ENCODE measurements around the gene PPME1. TPM values are rescaled to one million over a fixed set of nuclear protein-coding genes. Genes with fewer than 3 reads are reported as not detected.

The PPME1 gene
- total and polyA plus RNA-seq, 9 of the 15 experiments (the other 6 are each of a cell fraction or from before 2014, with no cell fraction given), result 9.8 to 81.7 (median 37.6) TPM

DNA sequence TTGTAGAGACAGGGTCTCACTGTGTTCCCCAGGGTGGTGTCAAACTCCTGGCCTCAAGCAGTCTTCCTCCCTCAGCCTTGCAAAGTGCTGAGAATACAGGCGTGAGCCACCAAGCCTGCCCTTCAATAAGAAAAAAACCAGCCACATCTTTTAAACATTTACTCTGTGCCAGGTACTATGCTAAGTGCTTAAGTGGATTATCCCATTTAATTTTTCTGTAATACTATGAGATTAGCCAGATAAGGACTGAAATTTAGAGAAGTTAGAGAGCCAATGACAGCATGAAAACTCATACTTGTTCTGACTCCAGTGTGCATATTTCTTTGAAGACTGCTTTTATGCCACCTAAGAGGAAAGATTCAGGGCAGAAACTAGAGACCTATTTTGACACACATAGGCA, 35.7 kb downstream of the PPME1 start:
- Histone ChIP-seq H3K9me1 (ENCODE audit: control insufficient read depth, insufficient read depth, low read length) (no peaks in the 10 kb centered on the region), H3K4me2 (ENCODE audit: insufficient read depth, low read length) (no peak overlapping the region), H2AFZ (ENCODE audit: low read depth, low read length) (no peak overlapping the region), H3K27ac (ENCODE audit: extremely low read depth, low read depth, low read length) (no peak overlapping the region), H3K9ac (ENCODE audit: insufficient read depth in 1 of 2, low read depth in 2 of 2, low read length in 2 of 2) (no peak overlapping the region), H3K79me2 (ENCODE audit: control insufficient read depth, insufficient read depth, low read length) (0 out of 3 replicates have a peak, but pooled peaks cover 6% of the 10 kb centered on the region), H4K20me1 (replicated peaks; ENCODE audit: control insufficient read depth, insufficient read depth, low read length) (no peaks in the 10 kb centered on the region), H3K9me3 (replicated peaks; ENCODE audit: control insufficient read depth, insufficient read depth, low read depth, low read length) (no peaks in the 10 kb centered on the region), H3K27me3 (ENCODE audit: control insufficient read depth in 2 of 2, insufficient read depth in 2 of 2, low read length in 2 of 2) (no peaks in the 10 kb centered on the region), H3K4me1 (replicated peaks in 1 of 2; ENCODE audit: control insufficient read depth in 2 of 2, insufficient read depth in 2 of 2, low read length in 2 of 2) (peaks cover 0 to 4% of the 10 kb centered on the region in 2 experiments; a peak in 2 of 5 replicates), H3K4me3 (no peak overlapping the region), H3K36me3 (ENCODE audit: control insufficient read depth, insufficient read depth, low read length) (peaks cover 76% of the 10 kb centered on the region)
- no TSS peak for BruUV-seq (replicated peaks)
- no peak for ATAC-seq
- FAIRE-seq, result no peak
- CTCF ChIA-PET (ENCODE audit: low intra/inter-chr PET ratio), result no interaction called here
- WGBS (ENCODE audit: insufficient coverage, low coverage, missing lambda C conversion rate), result 96% methylated on average over 1 of the region's 1 CpG
- in situ Hi-C loops (cut with MboI) (no loop called here), intact Hi-C loops (cut with micrococcal nuclease) (no loop called here)
- no peak for DNase-seq (ENCODE audit: extremely low read depth in 1 of 4, low spot score in 3 of 4)
- no peak for TF ChIP-seq THRAP3 (IDR thresholded peaks at IDR 0.05; ENCODE audit: borderline replicate concordance)
- TF ChIP-seq PTTG1 (tag; IDR thresholded peaks at IDR 0.05; ENCODE audit: low read depth), result no peak
- TF ChIP-seq ARID2 (IDR thresholded peaks at IDR 0.05), result no peak
- TF ChIP-seq, protein P1, sequence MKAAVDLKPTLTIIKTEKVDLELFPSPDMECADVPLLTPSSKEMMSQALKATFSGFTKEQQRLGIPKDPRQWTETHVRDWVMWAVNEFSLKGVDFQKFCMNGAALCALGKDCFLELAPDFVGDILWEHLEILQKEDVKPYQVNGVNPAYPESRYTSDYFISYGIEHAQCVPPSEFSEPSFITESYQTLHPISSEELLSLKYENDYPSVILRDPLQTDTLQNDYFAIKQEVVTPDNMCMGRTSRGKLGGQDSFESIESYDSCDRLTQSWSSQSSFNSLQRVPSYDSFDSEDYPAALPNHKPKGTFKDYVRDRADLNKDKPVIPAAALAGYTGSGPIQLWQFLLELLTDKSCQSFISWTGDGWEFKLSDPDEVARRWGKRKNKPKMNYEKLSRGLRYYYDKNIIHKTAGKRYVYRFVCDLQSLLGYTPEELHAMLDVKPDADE (conservative IDR thresholded peaks at IDR 0.05; ENCODE audit: control insufficient read depth, low read depth, low read length), result no peak
- no peak for TF ChIP-seq RBM25 (IDR thresholded peaks at IDR 0.05; ENCODE audit: low read depth, low read length, severe bottlenecking)
- TF ChIP-seq SMAD1 (IDR thresholded peaks at IDR 0.05; ENCODE audit: low read depth, low read length, partially characterized antibody), result no peak
- TF ChIP-seq ZNF586 (CRISPR knock-in tag; conservative IDR thresholded peaks at IDR 0.05), result no peak
- no peak for TF ChIP-seq BRCA1 (IDR thresholded peaks at IDR 0.05)
- TF ChIP-seq BRCA1 (CRISPR knock-in tag; IDR thresholded peaks at IDR 0.05), result no peak
- no peak for TF ChIP-seq MTF1 (CRISPR knock-in tag; IDR thresholded peaks at IDR 0.05; ENCODE audit: borderline replicate concordance)
- POLR2A ChIA-PET, result no interaction called here
